DMS 273 (cell line): ENCODE data around the gene TBR1.

Experiments used
- DNase-seq: peaks from one replicate; lab custom pipeline; 2025; ENCODE audit not compliant: unreplicated experiment; lab: John Stamatoyannopoulos, UW

TBR1 gene

GRCh38 chr2:161415987-161416707 is at the start of gene TBR1:
TBR1 (plus strand) TSS chr2:161416297; CDS start chr2:161416411, 114 bp downstream.
- no peak for DNase-seq

GRCh38 chr2:161367675-161368074 is 48.4 kb upstream of the TBR1 start:
- no peak for DNase-seq

DNA sequence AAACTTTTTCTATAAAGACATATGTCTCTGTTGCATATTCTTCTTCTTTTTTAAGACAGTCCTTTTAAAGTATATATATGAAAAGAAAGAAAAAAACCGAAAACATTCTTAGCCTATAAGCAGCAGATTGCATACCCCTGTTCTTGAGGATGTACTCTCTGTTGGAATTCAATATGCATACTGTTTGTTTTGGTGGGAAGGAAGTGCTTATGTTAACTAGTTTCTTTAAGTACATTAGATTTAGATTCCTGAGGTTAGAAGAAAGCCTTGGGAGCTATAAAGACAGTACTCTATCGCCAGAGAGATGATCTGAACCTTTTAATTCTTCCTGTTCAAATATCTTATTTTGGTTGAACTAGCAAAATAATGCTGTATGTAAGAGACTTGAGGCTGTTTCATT is 46.8 kb upstream of the TBR1 start:
- DNase-seq, result no peak

- DNase-seq, result no peak
These were observed 45.1 kb upstream of the TBR1 start for GRCh38 chr2:161370981-161371380.

DNA sequence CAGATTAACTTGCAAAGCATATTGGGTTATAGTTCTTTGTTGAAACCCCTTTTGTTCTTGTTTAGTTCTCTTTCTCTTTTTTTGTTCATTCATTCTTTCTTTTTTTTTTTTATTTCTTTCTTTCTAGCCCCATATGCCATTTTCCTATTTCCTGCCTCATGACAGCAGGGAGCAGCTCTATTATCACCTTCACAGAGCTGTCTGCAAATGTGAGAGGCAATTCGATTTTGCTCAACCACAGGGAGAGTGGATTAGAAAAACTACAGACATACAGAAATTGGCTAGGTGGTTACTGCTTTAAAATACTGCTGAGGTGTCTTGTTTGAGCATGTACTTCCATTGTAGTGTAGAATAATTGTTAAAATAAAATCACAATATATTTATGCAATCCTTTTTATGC is 44.2 kb upstream of the TBR1 start:
- DNase-seq, result no peak

- DNase-seq, result no peak
These were observed 42.2 kb upstream of the TBR1 start for GRCh38 chr2:161373942-161374341.

DNA sequence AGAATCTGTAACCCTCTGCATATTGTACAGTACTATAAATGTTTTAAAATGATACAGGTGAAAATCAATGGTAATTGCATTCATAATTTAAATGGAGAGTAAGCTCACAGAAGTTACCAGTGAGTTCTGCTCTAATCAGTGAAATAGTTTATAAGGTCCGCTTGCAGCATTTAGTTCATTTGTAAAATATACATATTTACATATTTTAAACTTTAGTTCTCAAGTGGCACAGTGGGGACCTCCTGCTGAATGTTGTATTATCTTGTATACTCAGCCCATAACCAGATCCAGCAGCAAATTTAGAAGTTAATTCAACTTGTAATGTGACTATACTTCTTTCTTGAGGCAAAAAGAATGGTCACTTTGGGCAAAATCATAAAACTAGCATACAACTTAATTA is 41.7 kb upstream of the TBR1 start:
- no peak for DNase-seq

- DNase-seq, result no peak
These were observed 36.4 kb upstream of the TBR1 start for GRCh38 chr2:161379740-161380139.

GRCh38 chr2:161381546-161381945 is 34.6 kb upstream of the TBR1 start:
- no peak for DNase-seq

DNA sequence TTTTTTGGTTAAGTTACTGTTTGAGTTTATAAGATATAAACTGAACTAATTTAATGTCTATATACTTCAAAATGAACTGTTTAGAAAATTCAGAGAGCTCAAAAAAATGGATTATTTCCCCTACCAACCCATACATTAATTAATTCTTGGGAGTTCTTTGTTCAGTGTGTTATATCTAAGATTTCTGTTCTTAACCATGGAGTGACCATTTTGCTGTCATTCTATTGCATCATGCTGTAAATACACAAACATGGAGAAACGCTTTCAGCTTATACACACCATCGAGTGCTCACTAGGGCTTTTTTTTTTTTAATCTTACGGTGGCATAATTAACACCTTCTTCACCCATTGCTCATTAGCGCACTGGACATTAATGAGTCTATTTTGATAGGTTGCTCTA is 33.4 kb upstream of the TBR1 start:
- no peak for DNase-seq

DNA sequence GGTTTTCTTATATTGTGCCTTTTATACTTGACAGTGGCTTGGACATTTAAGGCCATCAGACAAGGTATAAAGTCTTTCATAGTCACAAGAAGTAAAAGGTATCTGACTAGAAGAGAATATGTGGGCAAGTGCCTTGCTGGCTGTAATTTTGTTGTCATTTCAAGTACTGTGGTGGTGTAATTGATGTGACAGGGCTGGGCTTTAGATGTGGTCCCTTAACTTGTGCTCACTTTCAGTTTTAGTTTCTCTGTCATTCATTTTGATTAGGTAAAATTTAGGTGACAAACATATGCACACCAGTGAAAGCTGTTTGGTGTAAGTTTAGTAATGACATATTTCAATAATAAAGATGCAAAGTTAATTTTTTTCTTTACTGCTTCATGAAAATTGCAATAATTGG is 31.2 kb upstream of the TBR1 start:
- DNase-seq, result no peak

DNA sequence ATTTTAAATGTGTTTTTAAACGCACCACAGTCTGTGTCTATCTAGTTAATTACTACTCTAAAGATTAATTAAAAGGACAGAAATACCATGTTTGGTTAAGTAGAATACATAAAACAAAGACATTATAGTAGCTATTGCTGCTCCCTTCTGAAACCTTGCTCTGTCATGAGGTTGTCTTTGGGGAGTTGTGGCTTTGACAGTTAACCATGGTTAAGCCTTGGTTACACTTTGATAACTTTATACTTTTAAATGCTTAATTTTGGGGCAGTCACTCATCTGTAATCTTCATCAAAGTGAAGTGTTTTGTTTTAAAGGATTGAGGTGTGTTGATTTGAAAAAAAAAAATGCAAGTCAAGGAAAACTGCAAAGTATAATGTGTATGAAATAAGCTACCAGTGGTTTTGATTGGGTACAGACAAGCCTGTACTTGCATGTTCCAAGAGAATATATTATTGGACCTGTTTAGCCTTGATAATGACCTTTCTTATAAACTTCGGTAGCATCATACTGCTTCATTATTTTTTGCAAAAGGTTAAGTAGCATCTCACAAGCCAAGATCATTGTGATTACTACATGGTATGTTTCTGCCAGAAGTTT is 29.8 kb upstream of the TBR1 start:
- DNase-seq, result no peak

DNA sequence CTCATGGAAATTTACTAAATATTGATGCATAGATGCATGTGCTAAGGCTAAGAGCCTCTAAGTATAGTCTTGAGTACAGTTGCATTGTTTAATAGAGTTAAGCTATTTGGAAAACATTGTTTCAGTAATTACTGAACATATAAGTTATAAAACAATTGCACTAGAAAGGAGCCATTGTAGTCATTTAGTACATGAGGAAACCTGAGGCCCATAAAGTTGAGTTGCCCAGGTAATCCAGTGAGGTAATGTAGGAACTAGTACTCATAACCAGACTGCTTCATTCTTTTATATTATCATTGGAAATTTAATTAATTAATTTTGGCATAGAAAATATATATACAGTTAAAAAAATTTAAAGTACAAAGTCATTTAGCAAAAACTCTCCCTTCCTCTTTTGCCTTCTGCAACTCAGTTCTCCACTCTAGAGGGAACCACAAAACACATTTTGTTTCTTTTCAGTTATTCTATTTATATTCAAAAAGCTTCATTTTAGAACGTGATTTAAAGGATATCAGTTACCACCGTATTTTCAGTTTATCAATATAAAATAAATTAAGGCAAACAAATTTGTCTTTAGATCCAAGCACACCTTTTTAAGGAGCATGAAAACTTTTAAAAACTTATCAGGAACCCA is 27.8 kb upstream of the TBR1 start:
- no peak for DNase-seq

DNA sequence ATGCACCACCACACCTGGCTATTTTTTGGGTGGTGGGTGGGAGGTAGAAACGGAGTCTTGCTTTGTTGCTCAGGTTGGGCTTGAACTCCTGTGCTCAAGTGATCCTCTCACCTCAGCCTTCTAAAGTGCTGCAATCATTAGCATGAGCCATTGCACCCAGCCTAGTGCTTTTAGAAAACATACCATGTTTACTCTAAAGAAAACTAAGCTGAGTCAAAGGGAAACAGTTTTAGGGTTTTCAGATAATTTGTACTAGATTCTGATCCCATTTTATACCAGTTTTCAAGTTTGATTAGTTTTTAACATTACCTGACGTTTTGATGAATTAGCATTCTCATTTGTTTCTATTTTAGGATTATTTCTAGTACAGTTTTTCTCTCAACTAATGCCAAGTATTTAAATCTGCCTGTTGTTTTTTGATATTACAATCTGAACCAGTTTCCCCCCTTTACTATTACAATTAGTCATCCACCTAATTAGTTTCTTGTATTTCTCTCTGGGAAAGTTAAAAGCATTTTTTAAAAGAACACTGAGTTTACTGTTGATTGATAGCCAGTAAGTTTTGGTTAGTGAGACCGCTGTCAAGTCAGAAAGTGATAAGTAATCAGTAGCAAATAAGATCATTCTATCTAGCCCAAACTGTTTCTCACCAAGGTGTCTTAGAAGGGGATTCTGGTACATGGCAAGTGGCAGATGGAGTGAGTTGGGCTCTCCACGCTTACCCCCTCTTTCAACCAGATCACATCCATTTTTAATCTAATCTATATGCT is 24.2 kb upstream of the TBR1 start:
- DNase-seq, result no peak

GRCh38 chr2:161400076-161400475 is 16.0 kb upstream of the TBR1 start:
- no peak for DNase-seq

- DNase-seq, result no peak
These were observed 13.8 kb upstream of the TBR1 start for GRCh38 chr2:161402297-161402696.

DNA sequence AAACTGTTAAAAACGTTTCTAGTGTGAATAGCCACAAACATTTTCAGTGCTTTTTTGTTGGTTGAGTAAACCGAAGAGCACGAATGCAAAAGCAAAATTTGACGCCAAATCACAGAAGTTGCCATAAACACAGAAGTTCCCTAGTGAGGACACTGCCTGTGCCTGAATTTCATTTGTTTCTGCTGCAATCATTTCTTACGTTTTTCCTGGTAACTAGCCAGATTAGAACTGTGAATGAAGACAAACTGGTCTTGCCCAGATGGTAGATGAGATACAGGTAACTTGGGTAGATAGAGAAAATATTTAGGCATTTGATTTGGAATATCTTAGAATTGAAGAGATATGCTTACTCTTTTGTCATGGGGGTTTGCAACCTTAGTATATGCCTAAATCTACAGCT is 9.8 kb upstream of the TBR1 start:
- peak; percentile 52 for DNase-seq

- no peak for DNase-seq
These were observed 8.5 kb upstream of the TBR1 start for GRCh38 chr2:161407597-161407996.

- DNase-seq, result no peak
These were observed 6.7 kb upstream of the TBR1 start for GRCh38 chr2:161409308-161409907.

GRCh38 chr2:161412346-161412745 is 3.8 kb upstream of the TBR1 start:
- peak; percentile 30 for DNase-seq
